Measurements from ENCODE around the gene FGF16. TPM values are rescaled to one million over a fixed set of nuclear protein-coding genes. Genes with fewer than 3 reads are reported as not detected.
A peak's percentile ranks its signal among the peaks of the same experiment; 100 is the strongest.
"Not testable (repeated sequence)": the region's sequence is repeated elsewhere in the genome, so short reads cannot be mapped to it uniquely, and the experiment has no call there.

The FGF16 gene
- total RNA-seq, 1 experiment from 2014 or later, result 1.6 TPM

GRCh38 chrX:77493677-77494553 lies 46.7 kb downstream of the FGF16 start:
- Histone ChIP-seq H3K4me3 (ENCODE audit: insufficient read depth, low read depth, low read length) (no peak overlapping the region), H3K36me3 (replicated peaks; ENCODE audit: control insufficient read depth, insufficient read depth, low read length) (no peaks in the 10 kb centered on the region), H3K27me3 (ENCODE audit: control insufficient read depth, insufficient read depth, low read length) (no peaks in the 10 kb centered on the region)
- peak; percentile 14 for DNase-seq

GRCh38 chrX:77500164-77500563 lies 53.0 kb downstream of the FGF16 start:
- not testable (repeated sequence) for H3K27me3 ChIP-seq (ENCODE audit: control insufficient read depth, insufficient read depth, low read length); H3K4me3 ChIP-seq (ENCODE audit: insufficient read depth, low read depth, low read length); H3K36me3 ChIP-seq (replicated peaks; ENCODE audit: control insufficient read depth, insufficient read depth, low read length); DNase-seq

- DNase-seq, result no peak
- Histone ChIP-seq H3K36me3 (replicated peaks; ENCODE audit: control insufficient read depth, insufficient read depth, low read length) (no peaks in the 10 kb centered on the region), H3K27me3 (ENCODE audit: control insufficient read depth, insufficient read depth, low read length) (no peaks in the 10 kb centered on the region), H3K4me3 (ENCODE audit: insufficient read depth, low read depth, low read length) (no peak overlapping the region)
Observed at GRCh38 chrX:77502951-77503525, 55.8 kb downstream of the FGF16 start.

DNA sequence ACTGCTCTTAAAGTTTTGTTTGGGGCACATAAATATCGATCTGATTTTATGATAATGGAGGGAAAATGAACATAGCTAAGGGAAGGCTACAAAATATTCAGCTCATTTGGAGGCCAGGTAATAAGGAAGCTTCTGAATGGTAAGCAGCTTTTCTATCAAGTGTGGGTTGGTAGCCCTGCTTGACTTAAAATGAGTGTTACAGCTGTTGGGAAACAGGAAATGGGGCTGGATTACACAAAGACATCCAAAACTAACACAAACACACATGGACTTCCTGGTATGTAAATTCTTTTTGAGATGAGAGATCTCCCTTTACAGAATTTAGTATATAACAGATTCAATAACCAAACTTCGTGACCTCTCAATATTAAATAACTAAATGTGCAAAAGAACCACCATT lies 58.0 kb downstream of the FGF16 start:
- no peak overlapping the region for H3K4me3 ChIP-seq (ENCODE audit: insufficient read depth, low read depth, low read length)
- no peaks in the 10 kb centered on the region for H3K27me3 ChIP-seq (ENCODE audit: control insufficient read depth, insufficient read depth, low read length)
- no peak for DNase-seq
- H3K36me3 ChIP-seq (replicated peaks; ENCODE audit: control insufficient read depth, insufficient read depth, low read length), result no peaks in the 10 kb centered on the region
